HepG2 (cell line): Measurements from ENCODE around the gene JPT1. TPM values are rescaled to one million over a fixed set of nuclear protein-coding genes. Genes with fewer than 3 reads are reported as not detected.

Experiments used
- BCL6 ChIP-seq: IDR thresholded peaks from 2 replicates; pipeline ENCODE4 v1.6.1; 2016; ENCODE audit warnings: missing genetic modification reagents, missing compliant biosample characterization
- HDAC6 ChIP-seq: fragments of 200-600 bp; sonication (generic); IDR thresholded peaks from 2 replicates; pipeline ENCODE4 v1.7.0; 2017; ENCODE audit warnings: mild to moderate bottlenecking, antibody characterized with exemption, low read length, low read depth
- HNRNPL ChIP-seq: fragments of 200-400 bp; formaldehyde crosslinking; IDR thresholded peaks from 2 replicates; pipeline ENCODE4 v1.6.1; 2017; ENCODE audit warnings: mild to moderate bottlenecking, low read depth, low read length
- KMT2A ChIP-seq: sonication (generic); formaldehyde crosslinking; IDR thresholded peaks from 2 replicates; pipeline ENCODE4 v1.4.0; 2020; ENCODE audit warnings: missing genetic modification reagents
- MED8 ChIP-seq: sonication (generic); formaldehyde crosslinking; IDR thresholded peaks from 2 replicates; pipeline ENCODE4 v1.8.1; 2023; ENCODE audit warnings: mild to moderate bottlenecking, missing genetic modification reagents; ENCODE audit not compliant: insufficient replicate concordance
- NCOA2 ChIP-seq: sonication (generic); formaldehyde crosslinking; IDR thresholded peaks from 2 replicates; pipeline ENCODE4 v1.8.0; 2022; ENCODE audit warnings: inconsistent platforms
- NFYC ChIP-seq: IDR thresholded peaks from 2 replicates; pipeline ENCODE4 v1.6.1; 2016; ENCODE audit warnings: missing genetic modification reagents, missing compliant biosample characterization
- NR2F6 ChIP-seq, 2 experiments: IDR thresholded peaks; 2 replicates each; pipeline ENCODE4 v1.6.1; 2016; ENCODE audit warnings: antibody characterized with exemption in 1 of 2, mild to moderate bottlenecking in 1 of 2
- PCBP1 ChIP-seq: fragments of 200-400 bp; formaldehyde crosslinking; IDR thresholded peaks from 2 replicates; pipeline ENCODE4 v1.6.1; 2017; ENCODE audit warnings: mild to moderate bottlenecking, low read depth, low read length, borderline replicate concordance
- POGZ ChIP-seq: sonication (generic); formaldehyde crosslinking; IDR thresholded peaks from 2 replicates; pipeline ENCODE4 v1.4.0; 2020; ENCODE audit warnings: mild to moderate bottlenecking, missing genetic modification reagents
- ZBTB3 ChIP-seq: sonication (generic); formaldehyde crosslinking; IDR thresholded peaks from 2 replicates; pipeline ENCODE4 v1.4.0; 2020; ENCODE audit warnings: low read depth, mild to moderate bottlenecking, moderate library complexity, missing genetic modification reagents, borderline replicate concordance
- ZNF138 ChIP-seq: sonication (generic); formaldehyde crosslinking; IDR thresholded peaks from 2 replicates; pipeline ENCODE4 v1.5.0; 2020; ENCODE audit warnings: mild to moderate bottlenecking, low read depth, missing genetic modification reagents
- ZNF263 ChIP-seq: sonication (generic); formaldehyde crosslinking; IDR thresholded peaks from 2 replicates; pipeline ENCODE4 v1.4.0; 2020; ENCODE audit warnings: missing genetic modification reagents
- ZNF3 ChIP-seq: IDR thresholded peaks from 2 replicates; pipeline ENCODE4 v1.7.0; 2017; ENCODE audit warnings: inconsistent platforms
- ZNF557 ChIP-seq: sonication (generic); formaldehyde crosslinking; IDR thresholded peaks from 2 replicates; pipeline ENCODE4 v1.4.0; 2020; ENCODE audit warnings: missing genetic modification reagents
- ZNF766 ChIP-seq: sonication (generic); formaldehyde crosslinking; IDR thresholded peaks from 2 replicates; pipeline ENCODE4 v1.5.0; 2020; ENCODE audit warnings: missing genetic modification reagents, borderline replicate concordance
- ZNF782 ChIP-seq: sonication (generic); formaldehyde crosslinking; IDR thresholded peaks from 2 replicates; pipeline ENCODE4 v1.4.0; 2020; ENCODE audit warnings: missing genetic modification reagents, mild to moderate bottlenecking, borderline replicate concordance
- polyA plus RNA-seq, 8 experiments: library from polyadenylated mRNA; depleted of rRNA in 3 of 8; stranded (reverse) in 7 of 8; unstranded in 1 of 8; fragments of >200 nt; fragmentation: Illumina TruSeq in 4 of 8; extraction: Trizol in 4 of 8; gene quantifications; 2 replicates each; pipeline versions ENCODE4 v1.2.1 to v1.2.3, GENCODE V29; 2011 to 2016; ENCODE audit warnings: low read depth in 4 of 8, missing spikeins in 1 of 8, mixed read lengths in 1 of 8; ENCODE audit not compliant: insufficient read depth in 1 of 8
- total RNA-seq, 5 experiments: library from RNA; depleted of rRNA; stranded (reverse); fragments of >200 nt; fragmentation: Illumina TruSeq; extraction: Trizol; gene quantifications; 2 replicates each; pipeline ENCODE4 v1.2.3, GENCODE V29; 2016; ENCODE audit warnings: low read depth in 1 of 5
- TF ChIP-seq, protein P1 (sequence below): sonication (generic); formaldehyde crosslinking; IDR thresholded peaks from 2 replicates; pipeline ENCODE4 v1.4.0; 2020; ENCODE audit warnings: missing genetic modification reagents
- TF ChIP-seq, protein P2 (sequence below): sonication (generic); formaldehyde crosslinking; IDR thresholded peaks from 2 replicates; pipeline ENCODE4 v1.5.0; 2020; ENCODE audit warnings: mild to moderate bottlenecking, missing genetic modification reagents, borderline replicate concordance
- TF ChIP-seq, protein P3 (sequence below): sonication (generic); IDR thresholded peaks from 2 replicates; pipeline ENCODE4 v1.6.1; 2016; ENCODE audit warnings: low read depth, borderline replicate concordance

The JPT1 gene
- total and polyA plus RNA-seq, 2 of the 13 experiments (the other 11 are each of a cell fraction or from before 2014, with no cell fraction given): 43.3 to 256 TPM

DNA sequence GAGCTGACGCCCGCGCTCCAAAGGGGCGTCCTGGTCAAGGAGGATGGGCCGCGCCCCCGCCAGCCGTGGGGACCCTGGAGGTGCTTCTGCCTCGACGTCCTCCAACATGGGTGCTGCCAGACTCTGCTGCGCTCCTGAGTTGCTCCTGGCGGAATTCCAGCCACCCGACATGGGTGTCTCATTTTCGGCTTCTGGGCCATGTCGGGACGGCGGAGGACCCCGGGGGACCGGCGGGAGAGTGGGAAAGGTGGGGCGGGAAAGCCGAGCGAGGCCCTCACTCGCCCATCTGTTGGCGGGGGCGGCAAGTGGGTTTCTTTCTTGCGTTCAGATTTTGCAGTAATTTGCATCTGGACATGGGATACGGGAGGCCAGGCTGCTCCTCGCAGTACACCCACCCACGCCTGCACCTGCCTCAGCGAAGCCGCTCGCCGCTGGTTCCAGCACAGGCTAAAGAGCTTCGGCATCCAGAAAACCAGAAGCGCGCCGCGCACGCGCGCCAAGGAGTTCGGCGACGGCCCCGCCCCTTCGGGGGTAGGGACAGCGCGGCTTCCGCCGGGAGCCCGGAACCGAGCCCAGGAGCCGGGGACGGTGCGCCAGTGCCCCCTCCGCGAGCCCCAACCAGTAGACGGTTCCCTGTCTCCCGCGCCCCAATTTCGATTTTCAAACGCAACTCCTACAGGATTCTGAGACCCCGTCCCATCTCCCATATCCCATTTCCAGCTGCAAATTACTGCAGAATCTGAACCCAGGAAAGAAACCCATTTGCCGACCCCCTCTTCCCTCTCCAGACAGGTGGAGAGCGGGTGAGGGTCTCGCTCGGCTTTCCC is 44.7 kb downstream of the JPT1 start, which contains the start of gene ARMC7 (continued):
- TF ChIP-seq, protein P1, sequence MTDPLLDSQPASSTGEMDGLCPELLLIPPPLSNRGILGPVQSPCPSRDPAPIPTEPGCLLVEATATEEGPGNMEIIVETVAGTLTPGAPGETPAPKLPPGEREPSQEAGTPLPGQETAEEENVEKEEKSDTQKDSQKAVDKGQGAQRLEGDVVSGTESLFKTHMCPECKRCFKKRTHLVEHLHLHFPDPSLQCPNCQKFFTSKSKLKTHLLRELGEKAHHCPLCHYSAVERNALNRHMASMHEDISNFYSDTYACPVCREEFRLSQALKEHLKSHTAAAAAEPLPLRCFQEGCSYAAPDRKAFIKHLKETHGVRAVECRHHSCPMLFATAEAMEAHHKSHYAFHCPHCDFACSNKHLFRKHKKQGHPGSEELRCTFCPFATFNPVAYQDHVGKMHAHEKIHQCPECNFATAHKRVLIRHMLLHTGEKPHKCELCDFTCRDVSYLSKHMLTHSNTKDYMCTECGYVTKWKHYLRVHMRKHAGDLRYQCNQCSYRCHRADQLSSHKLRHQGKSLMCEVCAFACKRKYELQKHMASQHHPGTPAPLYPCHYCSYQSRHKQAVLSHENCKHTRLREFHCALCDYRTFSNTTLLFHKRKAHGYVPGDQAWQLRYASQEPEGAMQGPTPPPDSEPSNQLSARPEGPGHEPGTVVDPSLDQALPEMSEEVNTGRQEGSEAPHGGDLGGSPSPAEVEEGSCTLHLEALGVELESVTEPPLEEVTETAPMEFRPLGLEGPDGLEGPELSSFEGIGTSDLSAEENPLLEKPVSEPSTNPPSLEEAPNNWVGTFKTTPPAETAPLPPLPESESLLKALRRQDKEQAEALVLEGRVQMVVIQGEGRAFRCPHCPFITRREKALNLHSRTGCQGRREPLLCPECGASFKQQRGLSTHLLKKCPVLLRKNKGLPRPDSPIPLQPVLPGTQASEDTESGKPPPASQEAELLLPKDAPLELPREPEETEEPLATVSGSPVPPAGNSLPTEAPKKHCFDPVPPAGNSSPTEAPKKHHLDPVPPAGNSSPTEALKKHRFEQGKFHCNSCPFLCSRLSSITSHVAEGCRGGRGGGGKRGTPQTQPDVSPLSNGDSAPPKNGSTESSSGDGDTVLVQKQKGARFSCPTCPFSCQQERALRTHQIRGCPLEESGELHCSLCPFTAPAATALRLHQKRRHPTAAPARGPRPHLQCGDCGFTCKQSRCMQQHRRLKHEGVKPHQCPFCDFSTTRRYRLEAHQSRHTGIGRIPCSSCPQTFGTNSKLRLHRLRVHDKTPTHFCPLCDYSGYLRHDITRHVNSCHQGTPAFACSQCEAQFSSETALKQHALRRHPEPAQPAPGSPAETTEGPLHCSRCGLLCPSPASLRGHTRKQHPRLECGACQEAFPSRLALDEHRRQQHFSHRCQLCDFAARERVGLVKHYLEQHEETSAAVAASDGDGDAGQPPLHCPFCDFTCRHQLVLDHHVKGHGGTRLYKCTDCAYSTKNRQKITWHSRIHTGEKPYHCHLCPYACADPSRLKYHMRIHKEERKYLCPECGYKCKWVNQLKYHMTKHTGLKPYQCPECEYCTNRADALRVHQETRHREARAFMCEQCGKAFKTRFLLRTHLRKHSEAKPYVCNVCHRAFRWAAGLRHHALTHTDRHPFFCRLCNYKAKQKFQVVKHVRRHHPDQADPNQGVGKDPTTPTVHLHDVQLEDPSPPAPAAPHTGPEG (CRISPR knock-in tag): no peak
- TF ChIP-seq ZNF3 (CRISPR knock-in tag) (no peak), MED8 (CRISPR knock-in tag) (no peak), ZBTB3 (CRISPR knock-in tag) (no peak), HDAC6 (no peak), ZNF138 (CRISPR knock-in tag) (peak; percentile 80; the same call in 1 of the 2 replicates), ZNF782 (no peak), ZNF766 (peak; percentile 79), BCL6 (CRISPR knock-in tag) (no peak), ZNF263 (CRISPR knock-in tag) (no peak), HNRNPL (0 out of 2 replicates have a peak, but pooled peaks have one; percentile 5), PCBP1 (no peak), NFYC (CRISPR knock-in tag) (no peak), KMT2A (CRISPR knock-in tag) (peak; percentile 67; the same call in 1 of the 2 replicates), NR2F6 (IDR thresholded peaks at IDR 0.05) (no peak), NR2F6 (CRISPR knock-in tag; IDR thresholded peaks at IDR 0.05) (no peak), POGZ (CRISPR knock-in tag) (peak; percentile 36; the same call in 1 of the 2 replicates), NCOA2 (CRISPR knock-in tag) (0 out of 2 replicates have a peak, but pooled peaks have one; percentile 39), ZNF557 (CRISPR knock-in tag) (no peak; the same call in 1 of the 2 replicates)
- TF ChIP-seq, protein P2, sequence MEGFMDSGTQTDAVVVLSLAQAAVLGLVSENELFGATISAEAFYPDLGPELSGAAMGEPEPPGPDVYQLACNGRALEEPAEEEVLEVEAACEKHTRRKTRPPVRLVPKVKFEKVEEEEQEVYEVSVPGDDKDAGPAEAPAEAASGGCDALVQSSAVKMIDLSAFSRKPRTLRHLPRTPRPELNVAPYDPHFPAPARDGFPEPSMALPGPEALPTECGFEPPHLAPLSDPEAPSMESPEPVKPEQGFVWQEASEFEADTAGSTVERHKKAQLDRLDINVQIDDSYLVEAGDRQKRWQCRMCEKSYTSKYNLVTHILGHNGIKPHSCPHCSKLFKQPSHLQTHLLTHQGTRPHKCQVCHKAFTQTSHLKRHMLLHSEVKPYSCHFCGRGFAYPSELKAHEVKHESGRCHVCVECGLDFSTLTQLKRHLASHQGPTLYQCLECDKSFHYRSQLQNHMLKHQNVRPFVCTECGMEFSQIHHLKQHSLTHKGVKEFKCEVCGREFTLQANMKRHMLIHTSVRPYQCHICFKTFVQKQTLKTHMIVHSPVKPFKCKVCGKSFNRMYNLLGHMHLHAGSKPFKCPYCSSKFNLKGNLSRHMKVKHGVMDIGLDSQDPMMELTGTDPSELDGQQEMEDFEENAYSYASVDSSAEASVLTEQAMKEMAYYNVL (CRISPR knock-in tag): no peak; the same call in 1 of the 2 replicates
- TF ChIP-seq, protein P3, sequence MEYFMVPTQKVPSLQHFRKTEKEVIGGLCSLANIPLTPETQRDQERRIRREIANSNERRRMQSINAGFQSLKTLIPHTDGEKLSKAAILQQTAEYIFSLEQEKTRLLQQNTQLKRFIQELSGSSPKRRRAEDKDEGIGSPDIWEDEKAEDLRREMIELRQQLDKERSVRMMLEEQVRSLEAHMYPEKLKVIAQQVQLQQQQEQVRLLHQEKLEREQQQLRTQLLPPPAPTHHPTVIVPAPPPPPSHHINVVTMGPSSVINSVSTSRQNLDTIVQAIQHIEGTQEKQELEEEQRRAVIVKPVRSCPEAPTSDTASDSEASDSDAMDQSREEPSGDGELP: peak; percentile 24; the same call in 1 of the 2 replicates
